Measurements from ENCODE around the gene SLC25A29.

SLC25A29 gene

DNA sequence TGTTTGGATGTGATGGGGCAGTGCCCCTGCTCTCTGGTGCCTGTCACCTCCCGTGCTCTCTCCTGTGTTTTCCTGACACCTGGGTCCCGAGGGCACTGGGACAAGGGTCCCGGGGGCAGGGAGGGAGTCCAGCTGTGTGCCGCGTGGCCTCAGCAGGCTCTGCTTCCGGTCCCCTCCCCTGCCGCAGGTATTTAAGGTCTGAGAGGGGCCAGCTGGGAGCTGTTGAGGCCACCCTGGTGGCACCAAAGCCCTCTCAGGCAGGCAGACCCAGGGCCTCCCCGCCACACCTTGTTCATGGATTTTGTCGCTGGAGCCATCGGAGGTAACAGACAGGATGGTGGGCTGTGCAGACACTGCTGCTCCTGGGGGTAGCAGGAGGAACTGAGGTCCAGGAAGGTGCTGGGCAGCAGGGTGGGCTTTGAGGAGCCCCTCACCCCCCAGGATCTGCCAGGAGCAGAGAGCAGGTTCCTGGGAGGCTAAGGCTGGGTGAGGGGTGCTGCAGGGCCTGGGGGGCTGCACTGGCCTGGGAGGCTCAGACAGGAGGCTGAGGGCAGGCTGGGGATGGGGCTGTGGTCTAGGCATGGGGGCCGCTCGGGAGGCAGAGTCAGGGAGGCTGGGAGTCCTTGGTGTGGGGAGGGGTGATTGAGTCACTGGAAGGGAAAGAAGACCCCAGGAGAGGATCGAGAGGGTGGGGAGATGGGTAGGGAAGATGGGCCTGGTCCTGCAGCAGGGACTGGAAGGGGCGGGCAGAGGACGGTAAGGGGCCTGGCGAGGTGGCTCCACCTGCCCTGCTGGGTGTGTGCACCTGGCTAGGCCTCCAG is 17.1 kb upstream of the SLC25A29 start, which contains the start of gene SLC25A47:
Gene SLC25A47 (plus strand): TSS at position 219 of the 821 bp plus-strand sequence. CDS start 76 bp downstream, at position 295.
- no peak for DNase-seq
- H3K9me3 Mint-ChIP-seq: no peaks in the 10 kb centered on the region
- H3K27me3 Mint-ChIP-seq (ENCODE audit: low read depth, poor library complexity): peaks cover 13% of the 10 kb centered on the region
- H3K4me3 Mint-ChIP-seq: no peak within 1 kb of the TSS
- H3K36me3 Mint-ChIP-seq (ENCODE audit: low read depth): no peaks in the 10 kb centered on the region
- H3K27ac Mint-ChIP-seq: peak within 1 kb of the TSS; percentile 16
- TF ChIP-seq, protein P1, sequence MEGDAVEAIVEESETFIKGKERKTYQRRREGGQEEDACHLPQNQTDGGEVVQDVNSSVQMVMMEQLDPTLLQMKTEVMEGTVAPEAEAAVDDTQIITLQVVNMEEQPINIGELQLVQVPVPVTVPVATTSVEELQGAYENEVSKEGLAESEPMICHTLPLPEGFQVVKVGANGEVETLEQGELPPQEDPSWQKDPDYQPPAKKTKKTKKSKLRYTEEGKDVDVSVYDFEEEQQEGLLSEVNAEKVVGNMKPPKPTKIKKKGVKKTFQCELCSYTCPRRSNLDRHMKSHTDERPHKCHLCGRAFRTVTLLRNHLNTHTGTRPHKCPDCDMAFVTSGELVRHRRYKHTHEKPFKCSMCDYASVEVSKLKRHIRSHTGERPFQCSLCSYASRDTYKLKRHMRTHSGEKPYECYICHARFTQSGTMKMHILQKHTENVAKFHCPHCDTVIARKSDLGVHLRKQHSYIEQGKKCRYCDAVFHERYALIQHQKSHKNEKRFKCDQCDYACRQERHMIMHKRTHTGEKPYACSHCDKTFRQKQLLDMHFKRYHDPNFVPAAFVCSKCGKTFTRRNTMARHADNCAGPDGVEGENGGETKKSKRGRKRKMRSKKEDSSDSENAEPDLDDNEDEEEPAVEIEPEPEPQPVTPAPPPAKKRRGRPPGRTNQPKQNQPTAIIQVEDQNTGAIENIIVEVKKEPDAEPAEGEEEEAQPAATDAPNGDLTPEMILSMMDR (IDR thresholded peaks at IDR 0.05): no peak
- peaks cover 28% of the 10 kb centered on the region for H3K4me1 Mint-ChIP-seq

DNA sequence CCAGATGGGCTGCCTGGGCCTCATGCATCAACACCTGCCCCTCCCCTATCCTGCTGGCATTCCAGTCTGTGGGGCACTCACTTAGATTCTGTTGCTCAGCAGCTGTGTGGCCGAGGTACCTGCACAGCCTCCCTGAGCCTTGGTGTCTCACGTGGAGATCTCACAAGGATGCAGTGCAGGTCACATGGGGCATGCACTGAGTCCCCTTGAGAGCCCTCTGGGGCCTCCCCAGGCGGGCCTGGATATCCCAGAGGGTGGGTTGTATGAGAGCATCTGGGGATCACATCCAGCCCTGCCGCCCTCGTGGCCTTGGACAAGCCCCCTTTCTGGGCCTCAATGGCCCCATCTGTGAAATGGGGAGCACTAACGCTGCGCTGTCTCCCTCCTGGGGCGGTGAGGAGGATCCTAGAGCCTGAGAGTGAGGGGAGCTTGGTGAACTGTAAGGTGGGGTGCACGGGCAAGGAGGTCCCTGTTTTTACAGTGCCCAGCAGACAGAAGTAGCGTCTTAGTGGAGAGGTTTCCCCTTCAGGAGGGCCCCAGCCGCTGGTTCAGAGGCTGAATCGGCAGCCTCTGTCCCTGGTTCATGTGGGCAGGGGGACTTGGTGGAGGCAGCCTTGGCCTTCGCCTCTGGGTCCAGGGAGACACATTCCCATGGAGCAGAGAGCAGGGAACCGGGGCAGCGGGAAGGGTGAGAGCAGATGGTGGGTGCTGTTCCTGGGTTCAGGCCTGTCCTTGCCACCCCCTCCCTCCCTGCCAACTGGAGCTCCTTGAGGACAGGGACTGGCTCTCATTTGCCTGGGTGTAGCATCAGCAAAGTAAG is 16.1 kb upstream of the SLC25A29 start:
- H3K4me1 Mint-ChIP-seq: peaks cover 28% of the 10 kb centered on the region
- H3K36me3 Mint-ChIP-seq (ENCODE audit: low read depth): no peaks in the 10 kb centered on the region
- TF ChIP-seq, protein P1 (IDR thresholded peaks at IDR 0.05): no peak
- H3K27ac Mint-ChIP-seq: peak overlapping the region; percentile 16
- no peak for DNase-seq
- H3K4me3 Mint-ChIP-seq: no peak overlapping the region
- no peaks in the 10 kb centered on the region for H3K9me3 Mint-ChIP-seq
- H3K27me3 Mint-ChIP-seq (ENCODE audit: low read depth, poor library complexity): peaks cover 13% of the 10 kb centered on the region

DNA sequence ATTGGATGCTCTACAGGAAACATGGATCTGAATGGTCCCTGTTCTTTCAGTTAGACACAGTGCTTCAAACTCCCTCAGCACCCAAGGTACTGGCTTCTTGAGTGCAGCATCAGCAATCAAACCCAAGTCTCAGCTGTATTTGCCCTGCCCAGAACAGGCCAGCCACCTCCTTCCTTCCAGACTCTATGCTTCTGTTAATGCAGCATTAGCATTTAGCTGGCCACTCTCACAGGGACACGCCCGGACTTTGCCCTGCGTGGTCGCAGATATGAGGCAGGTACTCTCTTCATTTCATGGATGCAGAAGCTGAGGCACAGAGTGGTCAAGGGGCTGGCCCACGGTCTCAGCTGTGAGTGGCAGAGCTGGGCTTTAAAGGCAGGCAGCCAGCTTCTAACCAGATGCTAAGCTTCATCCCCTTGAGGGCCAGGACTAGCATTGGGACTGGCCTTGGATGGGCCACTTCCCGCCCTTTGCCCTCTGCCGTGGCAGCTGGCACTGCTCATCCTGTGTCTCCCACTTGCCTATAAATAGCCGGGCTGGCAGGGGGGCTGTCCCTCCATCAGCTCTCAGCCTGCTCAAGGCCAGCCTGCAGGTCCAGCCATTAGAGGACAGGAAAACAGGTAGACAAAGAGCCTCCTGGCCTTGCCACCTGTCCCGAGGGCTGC is 15.4 kb upstream of the SLC25A29 start:
- Mint-ChIP-seq H3K4me3 (no peak overlapping the region), H3K27ac (no peak overlapping the region), H3K4me1 (peaks cover 28% of the 10 kb centered on the region), H3K36me3 (ENCODE audit: low read depth) (no peaks in the 10 kb centered on the region), H3K9me3 (no peaks in the 10 kb centered on the region), H3K27me3 (ENCODE audit: low read depth, poor library complexity) (peaks cover 13% of the 10 kb centered on the region)
- TF ChIP-seq, protein P1 (IDR thresholded peaks at IDR 0.05): no peak
- DNase-seq: no peak

DNA sequence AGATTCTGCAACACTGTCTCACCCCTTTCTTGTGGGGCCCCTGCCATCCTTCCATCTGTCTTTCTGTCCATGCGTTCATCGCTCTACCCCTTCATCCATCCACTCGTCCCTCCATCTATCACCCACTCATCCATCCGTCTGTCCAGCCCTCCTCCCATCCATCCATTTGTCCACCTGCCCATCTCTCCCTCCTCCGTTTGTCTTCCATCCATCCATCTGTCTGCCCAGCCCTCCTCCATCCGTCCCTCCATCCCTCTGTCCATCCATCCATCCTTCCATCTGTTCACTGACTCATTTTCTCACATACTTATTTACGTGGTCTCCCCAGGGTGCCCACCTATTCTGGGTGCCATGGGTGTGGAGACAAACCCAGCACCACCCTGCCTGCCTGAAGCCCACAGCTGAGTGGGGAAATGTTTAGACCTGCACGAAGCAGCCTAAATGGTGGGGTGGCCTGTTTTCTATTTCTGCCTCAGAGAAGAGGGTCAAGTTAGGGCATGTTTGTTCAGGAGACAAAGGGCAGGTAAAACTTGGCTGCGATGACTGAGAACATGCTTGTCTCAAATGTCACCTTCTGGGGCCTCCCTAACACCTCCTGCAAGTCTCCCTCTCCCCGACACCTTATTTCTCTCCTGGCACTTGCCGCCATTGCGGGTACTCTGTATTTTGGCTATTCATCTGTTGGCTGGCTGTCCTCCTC is 14.1 kb upstream of the SLC25A29 start:
- TF ChIP-seq, protein P1 (IDR thresholded peaks at IDR 0.05): no peak
- DNase-seq: no peak
- H3K36me3 Mint-ChIP-seq (ENCODE audit: low read depth): no peaks in the 10 kb centered on the region
- no peaks in the 10 kb centered on the region for H3K9me3 Mint-ChIP-seq
- peaks cover 13% of the 10 kb centered on the region for H3K27me3 Mint-ChIP-seq (ENCODE audit: low read depth, poor library complexity)
- H3K4me3 Mint-ChIP-seq: no peak overlapping the region
- peak overlapping the region; percentile 15 for H3K27ac Mint-ChIP-seq
- H3K4me1 Mint-ChIP-seq: peaks cover 27% of the 10 kb centered on the region

DNA sequence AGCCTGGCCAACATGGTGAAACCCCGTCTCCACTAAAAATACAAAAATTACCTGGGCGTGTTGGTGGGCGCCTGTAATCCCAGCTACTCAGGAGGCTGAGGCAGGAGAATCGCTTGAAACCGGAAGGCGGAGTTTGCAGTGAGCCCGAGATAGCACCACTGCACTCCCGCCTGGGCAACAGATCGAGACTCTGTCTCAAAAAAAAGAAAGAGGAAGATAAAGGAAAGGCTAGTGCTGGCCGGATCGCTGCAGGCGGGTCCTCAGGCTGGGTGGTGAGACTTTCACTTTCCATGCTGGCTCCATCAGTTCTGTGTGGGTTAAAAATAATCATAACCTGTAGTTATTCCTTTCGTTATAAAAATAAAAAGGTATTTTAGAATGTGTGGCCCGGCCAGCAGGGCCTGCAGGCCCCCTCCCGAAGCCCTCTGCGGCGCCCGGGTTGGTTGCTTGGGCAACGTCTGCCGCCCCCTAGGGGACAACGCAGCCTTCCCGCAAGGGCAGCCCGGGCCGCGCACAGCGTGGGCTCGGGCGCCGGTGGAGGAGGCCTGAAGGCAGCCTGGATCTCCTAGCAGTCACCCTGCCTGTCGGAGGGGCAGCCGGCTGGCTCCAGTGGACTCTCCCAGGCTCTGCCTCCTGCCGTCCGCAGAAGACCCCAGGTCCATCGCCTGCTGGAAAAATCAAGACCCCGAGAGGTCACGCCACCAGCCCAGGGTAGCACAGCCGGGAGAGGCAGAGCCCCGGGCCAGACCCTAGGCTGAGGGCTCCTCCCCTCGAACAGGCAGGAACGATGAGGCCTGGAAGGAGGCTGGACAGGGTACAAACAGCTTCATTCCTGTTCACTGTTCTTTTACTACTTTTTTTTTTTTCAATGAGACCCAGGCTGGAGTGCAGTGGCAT is 11.9 kb upstream of the SLC25A29 start:
- TF ChIP-seq, protein P1 (IDR thresholded peaks at IDR 0.05): peak; percentile 67

More for the DNA sequence above, 11.9 kb upstream of the SLC25A29 start:
- peaks cover 23% of the 10 kb centered on the region for H3K4me1 Mint-ChIP-seq
- H3K9me3 Mint-ChIP-seq: no peaks in the 10 kb centered on the region
- H3K4me3 Mint-ChIP-seq: no peak overlapping the region
- DNase-seq: peak; percentile 73
- peaks cover 17% of the 10 kb centered on the region for H3K27me3 Mint-ChIP-seq (ENCODE audit: low read depth, poor library complexity)
- H3K36me3 Mint-ChIP-seq (ENCODE audit: low read depth): no peaks in the 10 kb centered on the region
- no peak overlapping the region for H3K27ac Mint-ChIP-seq
